ENCODE data around the gene SRPK2. TPM values are rescaled to one million over a fixed set of nuclear protein-coding genes. Genes with fewer than 3 reads are reported as not detected.

SRPK2 gene
- total and polyA plus RNA-seq, 9 donors = 15.2 to 50.0 (median 37.8) TPM

- intact Hi-C loops (cut with DNase I) = no loop called here
- Histone ChIP-seq H3K27ac (no peak overlapping the region), H3K4me1 (ENCODE audit: insufficient read depth) (peaks cover 5% of the 10 kb centered on the region), H3K4me3 (no peak overlapping the region), H3K9me3 (no peaks in the 10 kb centered on the region), H3K27me3 (no peaks in the 10 kb centered on the region), H3K36me3 (no peaks in the 10 kb centered on the region)
- no peak for DNase-seq
- TF ChIP-seq EP300 (IDR thresholded peaks at IDR 0.05) (no peak), CTCF (IDR thresholded peaks at IDR 0.05) (no peak)
- 89 to 99% (median 91%) methylated on average over 2 of the region's 2 CpGs for WGBS, 3 donors
These were observed 161.3 kb downstream of the SRPK2 start for GRCh38 chr7:105227391-105227790.

- Histone ChIP-seq H3K36me3 (no peaks in the 10 kb centered on the region), H3K27me3 (no peaks in the 10 kb centered on the region), H3K9me3 (no peaks in the 10 kb centered on the region), H3K4me3 (no peak overlapping the region), H3K4me1 (ENCODE audit: insufficient read depth) (peaks cover 5% of the 10 kb centered on the region), H3K27ac (no peak overlapping the region)
- WGBS, 3 donors = 44 to 52% (median 44%) methylated on average over 6 of the region's 6 CpGs
- intact Hi-C loops (cut with DNase I) = no loop called here
- TF ChIP-seq POLR2A (IDR thresholded peaks at IDR 0.05) = no peak
- TF ChIP-seq EP300 (IDR thresholded peaks at IDR 0.05) = no peak
- no peak for TF ChIP-seq CTCF (IDR thresholded peaks at IDR 0.05)
- no peak for DNase-seq
These were observed 163.7 kb downstream of the SRPK2 start for GRCh38 chr7:105224884-105225651.

GRCh38 chr7:105222953-105223352, 165.8 kb downstream of the SRPK2 start:
- H3K36me3 ChIP-seq = no peaks in the 10 kb centered on the region
- no peak for TF ChIP-seq EP300 (IDR thresholded peaks at IDR 0.05)
- TF ChIP-seq CTCF (IDR thresholded peaks at IDR 0.05) = no peak

GRCh38 chr7:105219771-105220160, 169.0 kb downstream of the SRPK2 start:
- intact Hi-C loops (cut with DNase I) = no loop called here
- Histone ChIP-seq H3K27ac (no peak overlapping the region), H3K36me3 (no peaks in the 10 kb centered on the region), H3K27me3 (no peaks in the 10 kb centered on the region), H3K9me3 (no peaks in the 10 kb centered on the region), H3K4me3 (no peak overlapping the region), H3K4me1 (ENCODE audit: insufficient read depth) (peaks cover 4% of the 10 kb centered on the region)
- no peak for DNase-seq
- 79 to 90% (median 83%) methylated on average over 2 of the region's 2 CpGs for WGBS, 3 donors
- TF ChIP-seq CTCF (IDR thresholded peaks at IDR 0.05) (no peak), POLR2A (IDR thresholded peaks at IDR 0.05) (no peak), EP300 (IDR thresholded peaks at IDR 0.05) (no peak)

More at GRCh38 chr7:105222953-105223352, 165.8 kb downstream of the SRPK2 start:
- Histone ChIP-seq H3K9me3 (no peaks in the 10 kb centered on the region), H3K4me1 (ENCODE audit: insufficient read depth) (peaks cover 5% of the 10 kb centered on the region), H3K27me3 (no peaks in the 10 kb centered on the region), H3K27ac (no peak overlapping the region), H3K4me3 (no peak overlapping the region)
- intact Hi-C loops (cut with DNase I) = no loop called here
- WGBS, 3 donors = 80 to 85% (median 83%) methylated on average over 5 of the region's 5 CpGs
- DNase-seq = no peak

All from ovary (tissue), 9 donors.